Testis (tissue), 3 donors: ENCODE data around the gene LPCAT2. TPM values are rescaled to one million over a fixed set of nuclear protein-coding genes. Genes with fewer than 3 reads are reported as not detected.
A peak's percentile ranks its signal among the peaks of the same experiment; 100 is the strongest.

Experiments
- DNase-seq: peaks from one replicate; pipeline ENCODE4 v3.0.0-alpha.2; 2019
- H3K27ac ChIP-seq, 2 donors: fragments of 200-600 bp; sonication (generic); one replicate each; pipeline ENCODE4 v1.5.1; 2019
- H3K27me3 ChIP-seq: fragments of 200-600 bp; sonication (generic); one replicate; pipeline ENCODE4 v1.5.1; 2019
- H3K36me3 ChIP-seq: fragments of 200-600 bp; sonication (generic); one replicate; pipeline ENCODE4 v1.5.1; 2017; ENCODE audit warnings: low read depth; ENCODE audit errors: missing control alignments
- H3K4me1 ChIP-seq: fragments of 200-600 bp; sonication (generic); one replicate; pipeline ENCODE4 v1.5.1; 2019
- H3K4me3 ChIP-seq, 2 donors: fragments of 200-600 bp; sonication (generic); one replicate each; pipeline ENCODE4 v1.5.1; 2017 to 2019
- H3K9me3 ChIP-seq: fragments of 200-600 bp; sonication (generic); one replicate; pipeline ENCODE4 v1.5.1; 2017
- CTCF ChIP-seq, 3 experiments: fragments of 450-650 bp in 2 of 3; fragments of 200-600 bp in 1 of 3; sonication (generic) in 1 of 3; IDR thresholded peaks; one replicate each; pipeline ENCODE4 v1.5.1; 2016 to 2019; ENCODE audit warnings: antibody characterized with exemption in 3 of 3, mild to moderate bottlenecking in 2 of 3, moderate library complexity in 1 of 3
- POLR2A ChIP-seq: fragments of 450-650 bp; IDR thresholded peaks from one replicate; pipeline ENCODE4 v1.6.1; 2017; ENCODE audit warnings: antibody characterized with exemption, mild to moderate bottlenecking, moderate library complexity
- WGBS, 2 donors: methylation state at CpG; one replicate each; pipeline ENCODE4 v1.1.5; 2018; 5-methylcytosine and 5-hydroxymethylcytosine counted together
- intact Hi-C: fragments of 100-400 bp; cut with DNase I; formaldehyde crosslinking; loops from one replicate; pipeline ENCODE4 v1.15.1; 2023; ENCODE audit warnings: low total_unique reads
- polyA plus RNA-seq: library from polyadenylated mRNA; stranded (reverse); fragments of 350-450 nt; fragmentation: Illumina TruSeq; extraction: RNeasy Lipid Tissue Mini Kit (QIAGEN cat#74804); gene quantifications from one replicate; pipeline ENCODE4 v1.2.3, GENCODE V29; 2014; ENCODE audit warnings: low read depth, low replicate concordance; ENCODE audit not compliant: insufficient read depth
- total RNA-seq, 2 donors: library from RNA; depleted of rRNA; stranded (reverse); fragments of >200 nt; gene quantifications; one replicate each; pipeline ENCODE4 v1.2.3, GENCODE V29; 2016

The LPCAT2 gene
- total and polyA plus RNA-seq, 3 donors from 2014 or later = 6.9 to 12.0 (median 8.5) TPM

DNA sequence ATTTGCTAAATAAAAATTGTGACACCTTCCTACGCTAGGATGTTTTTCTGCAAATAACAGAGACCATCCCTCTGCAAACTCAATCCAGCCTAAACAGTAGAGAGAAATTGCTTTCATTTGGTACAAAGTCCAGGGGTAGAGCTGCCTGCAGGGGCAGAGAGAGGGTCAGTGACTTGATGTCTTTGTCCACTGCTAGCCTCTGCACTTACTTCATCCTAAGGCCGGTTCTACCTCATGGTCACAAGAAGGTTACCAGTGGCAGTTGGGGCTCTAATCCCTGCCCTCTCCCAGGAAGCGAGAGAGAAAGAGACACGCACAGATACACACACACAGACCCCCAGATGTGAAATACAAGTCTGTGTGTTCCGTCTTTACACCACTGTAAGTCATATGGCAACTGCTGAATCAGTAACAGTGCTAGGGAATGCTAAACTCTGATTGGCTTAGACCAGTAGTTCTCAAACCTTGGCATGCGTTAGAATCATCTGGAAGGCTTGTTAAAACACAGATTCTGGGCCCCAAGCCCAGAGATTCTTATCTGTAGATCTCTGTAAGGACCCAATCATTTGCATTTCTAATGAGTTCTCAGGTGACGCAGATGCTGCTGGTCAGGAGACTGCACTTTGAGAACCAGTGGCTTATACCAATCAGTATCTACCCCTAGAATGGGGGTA, 13.1 kb upstream of the LPCAT2 start:
- TF ChIP-seq CTCF (IDR thresholded peaks at IDR 0.05) (no peak), POLR2A (no peak)
- intact Hi-C loops = no loop called here
- Histone ChIP-seq H3K4me1 (peaks cover 19% of the 10 kb centered on the region), H3K9me3 (no peaks in the 10 kb centered on the region), H3K4me3 (no peak overlapping the region), H3K27ac (peak overlapping the region in 1 of 2 donors; percentile 39), H3K27me3 (no peaks in the 10 kb centered on the region), H3K36me3 (no peaks in the 10 kb centered on the region)
- 74 to 79% methylated on average over 6 to 7 of the region's 7 CpGs for WGBS, 2 donors
- no peak for DNase-seq

DNA sequence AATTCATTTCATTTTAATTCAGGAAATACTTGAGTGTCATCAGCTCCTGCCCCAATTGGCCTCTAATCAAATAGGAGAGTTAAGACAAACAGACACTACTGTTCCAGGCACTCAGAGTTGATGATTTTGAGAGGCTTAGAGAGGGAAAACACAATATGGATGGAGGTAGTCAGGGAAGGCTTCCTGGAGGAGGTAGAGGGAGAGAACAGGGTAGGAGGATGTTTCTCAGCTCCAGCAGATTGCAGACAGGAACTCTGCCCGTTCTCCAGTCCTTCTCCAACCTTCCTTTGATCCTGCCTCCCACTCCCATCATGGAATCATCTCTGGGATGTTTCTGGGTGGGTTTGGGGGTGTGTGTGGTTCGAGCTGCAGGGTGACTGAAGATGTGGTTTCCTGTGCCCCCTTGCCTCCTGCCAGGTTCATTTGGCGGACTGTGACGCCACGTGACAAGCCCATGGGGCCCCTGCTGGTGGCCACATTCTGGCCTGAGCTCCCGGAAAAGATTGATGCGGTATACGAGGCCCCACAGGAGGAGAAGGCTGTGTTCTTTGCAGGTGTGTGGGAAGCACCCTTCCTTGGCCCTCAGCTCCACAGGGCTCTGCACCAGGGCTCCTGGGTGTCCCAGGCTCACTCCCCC, 12.2 kb upstream of the LPCAT2 start:
- Histone ChIP-seq H3K4me1 (peaks cover 27% of the 10 kb centered on the region), H3K4me3 (no peak overlapping the region), H3K27ac (no peak overlapping the region), H3K9me3 (no peaks in the 10 kb centered on the region), H3K36me3 (no peaks in the 10 kb centered on the region), H3K27me3 (no peaks in the 10 kb centered on the region)
- DNase-seq = no peak
- intact Hi-C loops = no loop called here
- no peak for TF ChIP-seq CTCF (IDR thresholded peaks at IDR 0.05)
- TF ChIP-seq POLR2A = no peak
- whole genome bisulfite sequencing, 2 donors = 47 to 53% methylated on average over 6 to 8 of the region's 8 CpGs

DNA sequence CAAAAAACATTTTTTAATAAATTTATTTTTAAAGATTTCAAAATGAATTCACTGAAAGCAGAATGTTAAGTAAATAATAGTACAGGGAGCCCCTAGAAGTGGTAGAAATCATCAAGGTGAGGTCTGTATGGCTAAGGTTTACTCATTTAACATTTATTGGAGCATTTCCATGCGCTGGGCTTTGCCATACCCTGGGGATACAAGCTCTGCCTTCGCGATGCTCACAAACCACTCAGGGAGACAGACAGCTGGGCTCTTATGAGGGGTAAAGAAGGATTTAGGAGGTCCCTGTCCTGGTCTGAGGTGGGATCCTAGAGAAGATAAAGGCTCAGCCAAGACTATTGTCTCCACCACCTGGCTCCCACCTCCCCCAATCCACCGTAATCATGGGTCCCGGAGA, 11.3 kb upstream of the LPCAT2 start:
- Histone ChIP-seq H3K4me1 (peaks cover 34% of the 10 kb centered on the region), H3K9me3 (no peaks in the 10 kb centered on the region), H3K27ac (no peak overlapping the region), H3K36me3 (no peaks in the 10 kb centered on the region), H3K27me3 (no peaks in the 10 kb centered on the region), H3K4me3 (no peak overlapping the region)
- 88 to 97% methylated on average over 5 of the region's 5 CpGs for WGBS, 2 donors
- intact Hi-C loops = no loop called here
- no peak for TF ChIP-seq CTCF (IDR thresholded peaks at IDR 0.05)
- TF ChIP-seq POLR2A = no peak
- no peak for DNase-seq

GRCh38 chr16:55498101-55498500, 10.8 kb upstream of the LPCAT2 start:
- intact Hi-C loops = no loop called here
- TF ChIP-seq POLR2A (no peak), CTCF (IDR thresholded peaks at IDR 0.05) (no peak)
- DNase-seq = no peak

GRCh38 chr16:55499281-55499680, 9.6 kb upstream of the LPCAT2 start:
- intact Hi-C loops = no loop called here
- 83% methylated on average over 3 of the region's 3 CpGs for WGBS, 2 donors

More at GRCh38 chr16:55498101-55498500, 10.8 kb upstream of the LPCAT2 start:
- Histone ChIP-seq H3K4me1 (peaks cover 39% of the 10 kb centered on the region), H3K27me3 (no peaks in the 10 kb centered on the region), H3K36me3 (no peaks in the 10 kb centered on the region), H3K9me3 (no peaks in the 10 kb centered on the region), H3K4me3 (no peak overlapping the region), H3K27ac (no peak overlapping the region)
- 84 to 96% methylated on average over 5 to 6 of the region's 6 CpGs for WGBS, 2 donors

More at GRCh38 chr16:55499281-55499680, 9.6 kb upstream of the LPCAT2 start:
- peaks cover 47% of the 10 kb centered on the region for H3K4me1 ChIP-seq
- no peak for TF ChIP-seq POLR2A
- TF ChIP-seq CTCF (IDR thresholded peaks at IDR 0.05) = no peak
- no peaks in the 10 kb centered on the region for H3K9me3 ChIP-seq
- no peak overlapping the region for H3K27ac ChIP-seq
- no peak overlapping the region for H3K4me3 ChIP-seq
- no peaks in the 10 kb centered on the region for H3K36me3 ChIP-seq
- no peak for DNase-seq
- H3K27me3 ChIP-seq = no peaks in the 10 kb centered on the region
